PC-9 (cell line): ENCODE measurements around the gene GRIN3A. TPM values are rescaled to one million over a fixed set of nuclear protein-coding genes. Genes with fewer than 3 reads are reported as not detected.
"Not testable (repeated sequence)": the region's sequence is repeated elsewhere in the genome, so short reads cannot be mapped to it uniquely, and the experiment has no call there.

Source experiments
- BruUV-seq: library from RNA; stranded (reverse); fragments of 400-500 nt; replicated peaks from 2 replicates; lab custom pipeline; 2021; lab: Mats Ljungman, UMichigan
- CTCF ChIA-PET: fragments of 300-600 bp; sonication (Branson Sonifier 250); formaldehyde crosslinking; loops from one replicate; lab custom pipeline; 2022; ENCODE audit warnings: antibody characterized with exemption; lab: Charles Lee
- POLR2A ChIA-PET: fragments of 300-600 bp; sonication (Branson Sonifier 250); formaldehyde crosslinking; loops from one replicate; lab custom pipeline; 2022; ENCODE audit warnings: antibody characterized with exemption; ENCODE audit not compliant: unreplicated experiment; lab: Charles Lee
- DNase-seq, 2 experiments: peaks; one replicate each; pipeline versions ENCODE4 v3.0.0 to v3.0.0-alpha.2; 2015 to 2022; ENCODE audit warnings: mixed read lengths in 1 of 2
- H2AFZ ChIP-seq: fragments of 200-600 bp; sonication (generic); 2 replicates; pipeline ENCODE4 v1.8.1; 2017; ENCODE audit warnings: antibody characterized with exemption
- H3F3A ChIP-seq: fragments of 200-600 bp; sonication (generic); 2 replicates; pipeline ENCODE4 v1.8.1; 2017; ENCODE audit warnings: antibody characterized with exemption, mild to moderate bottlenecking, low read depth; ENCODE audit not compliant: insufficient read depth
- H3K27ac ChIP-seq: fragments of 200-600 bp; sonication (generic); 2 replicates; pipeline ENCODE4 v1.6.1; 2016; ENCODE audit warnings: mixed run types
- H3K27me3 ChIP-seq: fragments of 200-600 bp; sonication (generic); 2 replicates; pipeline ENCODE4 v1.6.1; 2016; ENCODE audit warnings: low read depth, mixed run types; ENCODE audit not compliant: insufficient read depth
- H3K36me3 ChIP-seq: fragments of 200-600 bp; sonication (generic); 2 replicates; pipeline ENCODE4 v1.6.1; 2016; ENCODE audit warnings: low read depth, mixed run types
- H3K4me1 ChIP-seq: fragments of 200-600 bp; sonication (generic); replicated peaks from 2 replicates; pipeline ENCODE4 v1.6.1; 2016; ENCODE audit warnings: mixed run types; ENCODE audit not compliant: insufficient read depth
- H3K4me2 ChIP-seq: fragments of 200-600 bp; sonication (generic); 2 replicates; pipeline ENCODE4 v1.6.1; 2017; ENCODE audit warnings: mixed run types
- H3K4me3 ChIP-seq: fragments of 200-600 bp; sonication (generic); 2 replicates; pipeline ENCODE4 v1.6.1; 2016; ENCODE audit warnings: mixed run types
- H3K79me2 ChIP-seq: fragments of 200-600 bp; sonication (generic); 2 replicates; pipeline ENCODE4 v1.6.1; 2017; ENCODE audit warnings: low read depth, mixed run types
- H3K9me2 ChIP-seq: fragments of 200-600 bp; sonication (generic); 2 replicates; pipeline ENCODE4 v1.8.1; 2017; ENCODE audit warnings: mild to moderate bottlenecking; ENCODE audit not compliant: insufficient read depth
- H3K9me3 ChIP-seq: fragments of 200-600 bp; sonication (generic); 2 replicates; pipeline ENCODE4 v1.8.1; 2016; ENCODE audit warnings: low read depth; ENCODE audit not compliant: insufficient read depth
- H4K20me1 ChIP-seq: fragments of 200-600 bp; sonication (generic); 2 replicates; pipeline ENCODE4 v1.8.1; 2017; ENCODE audit not compliant: insufficient read depth
- CTCF ChIP-seq: fragments of 200-600 bp; sonication (generic); conservative IDR thresholded peaks from 2 replicates; pipeline ENCODE4 v1.6.1; 2017; ENCODE audit warnings: mixed run types, antibody characterized with exemption, mild to moderate bottlenecking, moderate library complexity
- EZH2 ChIP-seq: fragments of 200-600 bp; sonication (generic); IDR thresholded peaks from 2 replicates; pipeline ENCODE4 v1.8.0; 2017; ENCODE audit warnings: antibody characterized with exemption, low read depth
- intact Hi-C: fragments of 100-400 bp; cut with micrococcal nuclease; formaldehyde crosslinking; loops from one replicate; pipeline ENCODE4 v1.10.0; 2022; ENCODE audit not compliant: unreplicated experiment
- total RNA-seq: library from RNA; stranded (reverse); gene quantifications from 2 replicates; pipeline ENCODE4 v1.2.3, GENCODE V29; 2021

GRIN3A gene
- total RNA-seq, 1 experiment from 2014 or later = not detected

GRCh38 chr9:101549472-101550098, 188.9 kb downstream of the GRIN3A start:
- H3K9me2 ChIP-seq, H3K27me3 ChIP-seq, H3K4me3 ChIP-seq, H3K9me3 ChIP-seq, H3K4me2 ChIP-seq, BruUV-seq, H3F3A ChIP-seq, POLR2A ChIA-PET, H2AFZ ChIP-seq, H3K4me1 ChIP-seq, H3K27ac ChIP-seq, intact Hi-C loops, H4K20me1 ChIP-seq, H3K79me2 ChIP-seq, DNase-seq: not testable (repeated sequence)
- peak; percentile 25; the same call in 1 of the 2 replicates for TF ChIP-seq CTCF
- CTCF ChIA-PET = interaction anchor here (0.6 kb wide), 1 partner anchor 79 kb away, joined by 3 read pairs; no protein-coding TSS in a partner anchor
- H3K36me3 ChIP-seq = peaks cover 18% of the 10 kb centered on the region

GRCh38 chr9:101543098-101543735, 195.2 kb downstream of the GRIN3A start:
- intact Hi-C loops = no loop called here
- Histone ChIP-seq H3K36me3 (peaks cover 11% of the 10 kb centered on the region), H3F3A (no peaks in the 10 kb centered on the region), H3K9me3 (no peaks in the 10 kb centered on the region), H3K4me1 (no peaks in the 10 kb centered on the region), H3K9me2 (no peaks in the 10 kb centered on the region), H2AFZ (no peak overlapping the region), H3K4me3 (no peak overlapping the region), H3K27me3 (no peaks in the 10 kb centered on the region), H3K4me2 (no peak overlapping the region), H4K20me1 (no peaks in the 10 kb centered on the region; the same call in 1 of the 2 replicates), H3K27ac (no peak overlapping the region), H3K79me2 (no peaks in the 10 kb centered on the region)
- no TSS peak for BruUV-seq
- no peak for DNase-seq
- TF ChIP-seq CTCF (no peak), EZH2 (no peak)
- ChIA-PET CTCF (no interaction called here), POLR2A (interaction anchor here (0.6 kb wide), 1 partner anchor 82 kb away, joined by 6 read pairs; no protein-coding TSS in a partner anchor)

- Histone ChIP-seq H3K27me3 (no peaks in the 10 kb centered on the region), H3K79me2 (peaks cover 24% of the 10 kb centered on the region), H3K27ac (no peak overlapping the region), H3K4me3 (no peak overlapping the region), H3K9me3 (no peaks in the 10 kb centered on the region), H3K36me3 (peaks cover 14% of the 10 kb centered on the region), H4K20me1 (no peaks in the 10 kb centered on the region; the same call in 1 of the 2 replicates), H3K4me1 (no peaks in the 10 kb centered on the region), H3K4me2 (no peak overlapping the region), H3K9me2 (no peaks in the 10 kb centered on the region), H2AFZ (no peak overlapping the region), H3F3A (no peaks in the 10 kb centered on the region)
- intact Hi-C loops = no loop called here
- no peak for DNase-seq
- no TSS peak for BruUV-seq
- ChIA-PET CTCF (no interaction called here), POLR2A (no interaction called here)
- TF ChIP-seq EZH2 (no peak), CTCF (no peak)
These were observed 198.4 kb downstream of the GRIN3A start for GRCh38 chr9:101540069-101540468.
